Loucy (cell line): ENCODE data around the gene CSF3.

Experiments used
- EZH2phosphoT487 ChIP-seq: fragments of 200-600 bp; IDR thresholded peaks from 2 replicates; pipeline ENCODE4 v1.6.1; 2018; ENCODE audit warnings: antibody characterized with exemption, mild to moderate bottlenecking, moderate library complexity, borderline replicate concordance
- TF ChIP-seq, protein P1 (sequence below): fragments of 200-600 bp; sonication (generic); conservative IDR thresholded peaks from 2 replicates; pipeline ENCODE4 v1.5.1; 2014; ENCODE audit warnings: mild to moderate bottlenecking, antibody characterized with exemption, low read length

DNA sequence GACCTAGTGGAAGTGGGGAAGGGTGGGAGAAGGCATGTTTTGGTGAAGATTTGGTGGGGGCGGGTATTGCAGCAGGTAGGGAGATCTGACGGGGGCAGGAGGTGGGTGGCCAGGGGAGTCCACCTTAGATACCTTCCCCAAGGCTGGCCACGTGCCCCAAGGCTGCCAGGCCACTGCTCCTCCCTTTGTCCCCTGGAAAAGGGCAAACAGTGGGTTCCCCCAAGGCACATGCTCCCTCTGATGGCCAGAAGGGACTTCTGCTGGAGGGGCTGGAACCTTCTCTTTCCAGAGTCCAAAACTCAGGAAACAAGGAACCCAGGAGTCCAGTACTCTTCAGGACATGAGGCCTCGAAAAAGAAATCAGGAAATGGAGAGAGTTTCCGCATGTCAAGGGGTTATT is 40.8 kb upstream of the CSF3 start:
- TF ChIP-seq, protein P1, sequence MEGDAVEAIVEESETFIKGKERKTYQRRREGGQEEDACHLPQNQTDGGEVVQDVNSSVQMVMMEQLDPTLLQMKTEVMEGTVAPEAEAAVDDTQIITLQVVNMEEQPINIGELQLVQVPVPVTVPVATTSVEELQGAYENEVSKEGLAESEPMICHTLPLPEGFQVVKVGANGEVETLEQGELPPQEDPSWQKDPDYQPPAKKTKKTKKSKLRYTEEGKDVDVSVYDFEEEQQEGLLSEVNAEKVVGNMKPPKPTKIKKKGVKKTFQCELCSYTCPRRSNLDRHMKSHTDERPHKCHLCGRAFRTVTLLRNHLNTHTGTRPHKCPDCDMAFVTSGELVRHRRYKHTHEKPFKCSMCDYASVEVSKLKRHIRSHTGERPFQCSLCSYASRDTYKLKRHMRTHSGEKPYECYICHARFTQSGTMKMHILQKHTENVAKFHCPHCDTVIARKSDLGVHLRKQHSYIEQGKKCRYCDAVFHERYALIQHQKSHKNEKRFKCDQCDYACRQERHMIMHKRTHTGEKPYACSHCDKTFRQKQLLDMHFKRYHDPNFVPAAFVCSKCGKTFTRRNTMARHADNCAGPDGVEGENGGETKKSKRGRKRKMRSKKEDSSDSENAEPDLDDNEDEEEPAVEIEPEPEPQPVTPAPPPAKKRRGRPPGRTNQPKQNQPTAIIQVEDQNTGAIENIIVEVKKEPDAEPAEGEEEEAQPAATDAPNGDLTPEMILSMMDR: no peak
- no peak for TF ChIP-seq EZH2phosphoT487
